Measurements from ENCODE around the gene ATP7A.

The ATP7A gene

GRCh38 chrX:77953708-77954107 is 43.2 kb downstream of the ATP7A start:
- Mint-ChIP-seq H3K36me3 (ENCODE audit: insufficient read depth) (no peaks in the 10 kb centered on the region), H3K27ac (no peak overlapping the region), H3K27me3 (no peaks in the 10 kb centered on the region), H3K9me3 (no peaks in the 10 kb centered on the region), H3K4me3 (no peak overlapping the region), H3K4me1 (ENCODE audit: low read depth in 2 of 2) (peaks cover 10 to 13% of the 10 kb centered on the region in 2 donors)
- DNase-seq = no peak
- ATAC-seq (replicated peaks) = no peak

DNA sequence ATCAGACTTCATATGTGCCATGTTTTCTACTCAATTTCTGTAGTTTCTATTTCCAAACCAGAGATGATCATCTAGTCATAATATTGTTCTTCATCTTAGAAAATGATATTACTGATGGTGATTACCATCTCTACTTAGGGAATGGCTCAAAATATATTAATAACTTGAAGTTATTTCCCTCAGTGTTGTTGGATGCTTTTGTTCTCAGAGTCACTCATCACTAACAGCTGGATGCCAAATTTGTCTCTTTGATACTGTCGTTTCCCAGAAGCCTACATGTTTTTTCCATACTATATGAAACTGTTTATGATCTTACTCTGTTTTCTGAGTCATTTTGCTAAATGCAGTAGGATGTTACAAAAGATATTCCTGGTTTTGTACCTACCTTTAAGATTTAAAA is 50.1 kb downstream of the ATP7A start:
- no peak overlapping the region for H3K4me3 Mint-ChIP-seq
- DNase-seq (no peak), ATAC-seq (replicated peaks) (no peak)
- no peaks in the 10 kb centered on the region for H3K36me3 Mint-ChIP-seq (ENCODE audit: insufficient read depth)
- H3K4me1 Mint-ChIP-seq (ENCODE audit: low read depth in 2 of 2) = peaks cover 15 to 21% of the 10 kb centered on the region in 2 donors
- no peak overlapping the region for H3K27ac Mint-ChIP-seq
- no peaks in the 10 kb centered on the region for H3K9me3 Mint-ChIP-seq
- H3K27me3 Mint-ChIP-seq = no peaks in the 10 kb centered on the region

DNA sequence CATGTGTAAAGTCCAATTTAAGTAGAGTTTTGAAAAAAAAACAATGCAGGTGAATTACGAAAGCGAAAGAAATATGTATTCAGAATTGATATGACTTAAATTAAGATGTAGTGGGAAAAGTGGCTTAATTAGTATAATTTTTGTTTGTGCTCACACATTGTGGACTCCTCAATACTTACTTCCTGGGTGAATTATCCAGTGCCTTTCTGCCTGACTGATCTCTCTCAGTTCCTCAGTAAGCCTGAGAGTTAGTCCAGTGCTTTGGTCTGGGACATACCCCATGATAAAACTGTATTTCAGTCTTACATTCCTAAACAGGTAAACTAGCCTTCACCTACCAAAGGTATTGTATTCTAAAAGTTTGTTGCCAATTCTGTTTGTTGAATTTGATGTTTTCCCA is 50.6 kb downstream of the ATP7A start:
- no peak overlapping the region for H3K4me3 Mint-ChIP-seq
- DNase-seq = no peak
- H3K9me3 Mint-ChIP-seq = no peaks in the 10 kb centered on the region
- H3K4me1 Mint-ChIP-seq (ENCODE audit: low read depth in 2 of 2) = peaks cover 13 to 21% of the 10 kb centered on the region in 2 donors
- no peak overlapping the region for H3K27ac Mint-ChIP-seq
- no peaks in the 10 kb centered on the region for H3K36me3 Mint-ChIP-seq (ENCODE audit: insufficient read depth)
- ATAC-seq (replicated peaks) = no peak
- no peaks in the 10 kb centered on the region for H3K27me3 Mint-ChIP-seq

DNA sequence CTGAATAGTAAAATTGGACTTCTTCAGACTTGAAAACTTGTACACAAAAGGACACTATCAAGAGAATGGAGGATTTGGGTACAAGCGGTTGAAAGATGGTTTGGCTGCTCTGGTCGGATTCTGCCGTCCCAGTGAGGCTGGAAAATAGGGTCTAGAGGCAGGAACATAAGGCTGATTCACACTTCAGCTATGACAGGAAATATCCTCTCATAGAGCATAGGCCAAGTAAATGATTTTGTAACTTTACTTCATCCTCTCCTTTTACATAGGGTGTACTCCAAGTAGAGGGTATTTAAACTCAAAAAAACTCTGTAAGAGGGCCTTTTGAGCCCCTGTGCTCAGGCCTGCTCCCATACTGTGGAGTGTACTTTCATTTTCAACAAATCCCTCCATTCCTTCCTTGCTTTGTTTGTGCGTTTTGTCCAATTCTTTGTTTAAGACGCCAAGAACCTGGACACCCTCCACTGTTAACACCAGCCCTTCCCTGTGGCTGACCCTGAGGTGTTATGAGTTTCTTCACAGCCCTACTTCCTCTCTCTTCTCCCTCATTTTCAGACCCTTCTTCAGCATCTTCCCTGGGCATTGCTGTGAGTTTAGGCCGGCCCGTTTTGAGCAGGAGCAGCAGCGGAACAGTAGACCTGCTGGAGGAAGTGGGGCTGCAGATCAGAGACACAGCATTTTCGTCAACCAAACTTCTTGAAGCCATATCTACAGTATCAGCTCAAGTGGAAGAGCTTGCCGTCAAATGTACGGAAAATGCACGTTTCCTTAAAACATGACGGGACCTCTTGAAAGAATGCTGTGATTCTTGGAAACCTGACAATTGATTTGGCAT is 51.8 kb downstream of the ATP7A start:
- no peaks in the 10 kb centered on the region for H3K36me3 Mint-ChIP-seq (ENCODE audit: insufficient read depth)
- no peaks in the 10 kb centered on the region for H3K27me3 Mint-ChIP-seq
- no peaks in the 10 kb centered on the region for H3K9me3 Mint-ChIP-seq
- no peak for DNase-seq
- H3K27ac Mint-ChIP-seq = peak overlapping the region; percentile 26 to 69
- H3K4me3 Mint-ChIP-seq = peak overlapping the region; percentile 54 to 73
- no peak for ATAC-seq (replicated peaks)
- peaks cover 13 to 21% of the 10 kb centered on the region in 2 donors for H3K4me1 Mint-ChIP-seq (ENCODE audit: low read depth in 2 of 2)

- ATAC-seq (replicated peaks) (no peak), DNase-seq (no peak)
- no peak overlapping the region for H3K4me3 Mint-ChIP-seq
- H3K27ac Mint-ChIP-seq = no peak overlapping the region
- H3K4me1 Mint-ChIP-seq (ENCODE audit: low read depth in 2 of 2) = peaks cover 13 to 14% of the 10 kb centered on the region in 2 donors
- no peaks in the 10 kb centered on the region for H3K9me3 Mint-ChIP-seq
- H3K27me3 Mint-ChIP-seq = no peaks in the 10 kb centered on the region
- H3K36me3 Mint-ChIP-seq (ENCODE audit: insufficient read depth) = no peaks in the 10 kb centered on the region
Measured at GRCh38 chrX:77966361-77966760, 55.9 kb downstream of the ATP7A start.

DNA sequence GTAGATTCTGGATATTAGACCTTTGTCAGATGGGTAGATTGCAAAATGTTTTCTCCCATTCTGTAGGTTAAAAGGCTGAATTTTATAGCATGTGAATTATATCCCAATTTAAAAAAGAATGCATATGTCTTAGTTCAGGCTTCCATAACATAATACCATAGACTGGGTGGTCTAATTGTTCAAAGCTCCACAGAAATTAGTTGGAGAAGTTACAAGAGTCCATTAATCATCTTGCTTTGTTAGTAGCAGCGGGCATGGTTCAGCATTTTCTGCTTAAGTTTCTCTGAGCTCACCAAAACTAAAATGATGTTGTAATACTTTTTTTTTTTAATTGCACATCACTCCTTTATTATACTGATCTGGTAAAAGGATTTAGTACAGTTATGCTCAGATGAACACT is 57.1 kb downstream of the ATP7A start:
- Mint-ChIP-seq H3K4me1 (ENCODE audit: low read depth in 2 of 2) (peaks cover under 1 to 8% of the 10 kb centered on the region in 2 donors), H3K9me3 (no peaks in the 10 kb centered on the region), H3K27me3 (no peaks in the 10 kb centered on the region), H3K36me3 (ENCODE audit: insufficient read depth) (no peaks in the 10 kb centered on the region), H3K27ac (no peak overlapping the region), H3K4me3 (no peak overlapping the region)
- DNase-seq (no peak), ATAC-seq (replicated peaks) (no peak)

DNA sequence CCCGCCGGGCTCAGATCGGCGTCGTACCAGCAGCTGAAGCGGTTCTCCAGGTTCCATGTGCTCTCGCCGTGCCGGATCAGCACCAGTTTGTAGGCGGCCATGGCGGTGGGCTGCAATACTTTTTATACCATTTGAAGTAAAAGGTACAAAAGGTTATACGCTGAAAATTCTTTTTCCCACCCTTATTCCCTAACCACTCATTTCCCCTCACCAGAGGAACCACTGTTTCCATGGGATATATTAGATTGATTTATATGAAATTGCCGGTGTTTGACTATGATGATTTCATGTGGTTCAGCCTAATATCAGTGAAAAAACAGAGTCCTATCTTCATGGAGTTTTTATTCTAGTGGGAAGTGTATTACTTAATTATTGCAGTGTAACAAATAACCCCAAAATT is 59.0 kb downstream of the ATP7A start, which contains the start of gene PGAM4:
Gene PGAM4 (minus strand): TSS at position 101 of the 400 bp plus-strand sequence. CDS start 0 bp downstream, at position 101.
- no peaks in the 10 kb centered on the region for H3K36me3 Mint-ChIP-seq (ENCODE audit: insufficient read depth)
- H3K9me3 Mint-ChIP-seq = no peaks in the 10 kb centered on the region
- H3K4me3 Mint-ChIP-seq = no peak within 1 kb of the TSS
- no peak for ATAC-seq (replicated peaks)
- peaks cover 0 to 7% of the 10 kb centered on the region in 2 donors for H3K4me1 Mint-ChIP-seq (ENCODE audit: low read depth in 2 of 2)
- DNase-seq = no peak
- H3K27me3 Mint-ChIP-seq = no peaks in the 10 kb centered on the region
- no peak within 1 kb of the TSS for H3K27ac Mint-ChIP-seq

DNA sequence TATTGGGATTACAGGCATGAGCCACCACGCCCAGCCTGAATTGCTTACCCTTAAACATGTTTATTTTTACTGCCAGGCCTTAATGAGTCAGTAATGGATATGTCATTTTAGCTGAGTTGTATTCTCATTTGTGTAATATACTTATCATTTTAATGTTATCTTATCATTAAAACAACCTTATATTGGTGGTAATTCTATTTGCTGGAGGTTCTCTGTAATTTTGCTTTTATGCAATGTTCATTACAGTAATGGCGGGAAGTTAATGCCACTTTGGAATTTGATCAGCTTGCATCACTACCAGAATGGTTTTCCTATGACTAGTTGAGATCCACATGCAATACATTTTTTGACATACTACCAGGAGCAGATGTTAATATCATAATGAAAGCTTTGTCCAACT is 65.3 kb downstream of the ATP7A start:
- Mint-ChIP-seq H3K4me1 (ENCODE audit: low read depth in 2 of 2) (peaks cover under 1 to 3% of the 10 kb centered on the region in 2 donors), H3K9me3 (no peaks in the 10 kb centered on the region), H3K27ac (no peak overlapping the region), H3K27me3 (no peaks in the 10 kb centered on the region), H3K36me3 (ENCODE audit: insufficient read depth) (peaks cover 6% of the 10 kb centered on the region), H3K4me3 (no peak overlapping the region)
- DNase-seq = no peak
- ATAC-seq (replicated peaks) = no peak

GRCh38 chrX:77977095-77977494 is 66.6 kb downstream of the ATP7A start:
- DNase-seq (no peak), ATAC-seq (replicated peaks) (no peak)
- H3K9me3 Mint-ChIP-seq = no peaks in the 10 kb centered on the region
- no peak overlapping the region for H3K27ac Mint-ChIP-seq
- no peak overlapping the region for H3K4me3 Mint-ChIP-seq
- no peaks in the 10 kb centered on the region for H3K27me3 Mint-ChIP-seq
- H3K4me1 Mint-ChIP-seq (ENCODE audit: low read depth in 2 of 2) = peaks cover 0 to 3% of the 10 kb centered on the region in 2 donors
- peaks cover 6% of the 10 kb centered on the region for H3K36me3 Mint-ChIP-seq (ENCODE audit: insufficient read depth)

GRCh38 chrX:77977518-77977917 is 67.0 kb downstream of the ATP7A start:
- H3K4me1 Mint-ChIP-seq (ENCODE audit: low read depth in 2 of 2) = peaks cover 0 to 3% of the 10 kb centered on the region in 2 donors
- DNase-seq (no peak), ATAC-seq (replicated peaks) (no peak)
- H3K36me3 Mint-ChIP-seq (ENCODE audit: insufficient read depth) = peaks cover 6% of the 10 kb centered on the region
- no peaks in the 10 kb centered on the region for H3K27me3 Mint-ChIP-seq
- H3K9me3 Mint-ChIP-seq = no peaks in the 10 kb centered on the region
- H3K4me3 Mint-ChIP-seq = no peak overlapping the region
- H3K27ac Mint-ChIP-seq = no peak overlapping the region

DNA sequence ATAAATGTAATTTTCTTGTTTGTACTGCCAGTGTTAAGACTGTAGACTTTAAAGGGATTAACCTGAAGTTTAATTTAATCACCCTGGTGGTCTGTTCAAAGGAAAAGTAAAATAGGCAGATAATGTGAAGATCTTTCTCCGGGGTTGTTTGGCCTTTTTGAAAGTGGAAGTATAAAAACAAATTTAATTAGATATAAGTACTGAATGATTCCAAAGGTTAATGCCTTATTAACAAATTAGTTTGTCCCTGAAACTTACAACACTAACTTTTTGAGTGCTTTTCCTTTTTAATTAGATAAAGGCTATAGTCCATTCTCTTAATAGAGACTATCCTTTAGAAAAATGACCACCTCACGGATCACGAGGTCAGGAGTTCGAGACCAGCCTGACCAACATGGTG is 69.4 kb downstream of the ATP7A start:
- peaks cover 0 to 3% of the 10 kb centered on the region in 2 donors for H3K4me1 Mint-ChIP-seq (ENCODE audit: low read depth in 2 of 2)
- no peaks in the 10 kb centered on the region for H3K27me3 Mint-ChIP-seq

GRCh38 chrX:78011846-78012245 is 101.4 kb downstream of the ATP7A start:
- DNase-seq = no peak

More for the DNA sequence above, 69.4 kb downstream of the ATP7A start:
- ATAC-seq (replicated peaks) (no peak), DNase-seq (no peak)
- Mint-ChIP-seq H3K9me3 (no peaks in the 10 kb centered on the region), H3K27ac (no peak overlapping the region), H3K4me3 (no peak overlapping the region), H3K36me3 (ENCODE audit: insufficient read depth) (peaks cover 6% of the 10 kb centered on the region)

GRCh38 chrX:78019586-78020483 is 109.3 kb downstream of the ATP7A start:
- DNase-seq (no peak), ATAC-seq (replicated peaks) (no peak)
- Mint-ChIP-seq H3K27me3 (no peaks in the 10 kb centered on the region), H3K9me3 (no peaks in the 10 kb centered on the region), H3K4me1 (ENCODE audit: low read depth in 2 of 2) (no peaks in the 10 kb centered on the region), H3K36me3 (ENCODE audit: insufficient read depth) (peaks cover 4% of the 10 kb centered on the region), H3K27ac (no peak overlapping the region), H3K4me3 (no peak overlapping the region)

More at GRCh38 chrX:78011846-78012245, 101.4 kb downstream of the ATP7A start:
- no peak for ATAC-seq (replicated peaks)
- Mint-ChIP-seq H3K27me3 (no peaks in the 10 kb centered on the region), H3K27ac (no peak overlapping the region), H3K9me3 (no peaks in the 10 kb centered on the region), H3K36me3 (ENCODE audit: insufficient read depth) (no peaks in the 10 kb centered on the region), H3K4me3 (no peak overlapping the region), H3K4me1 (ENCODE audit: low read depth in 2 of 2) (no peaks in the 10 kb centered on the region)
